Measurements from ENCODE around the gene GNA14. TPM values are rescaled to one million over a fixed set of nuclear protein-coding genes. Genes with fewer than 3 reads are reported as not detected.

GNA14 gene
- total RNA-seq, 1 donor from 2014 or later: 0.32 TPM

DNA sequence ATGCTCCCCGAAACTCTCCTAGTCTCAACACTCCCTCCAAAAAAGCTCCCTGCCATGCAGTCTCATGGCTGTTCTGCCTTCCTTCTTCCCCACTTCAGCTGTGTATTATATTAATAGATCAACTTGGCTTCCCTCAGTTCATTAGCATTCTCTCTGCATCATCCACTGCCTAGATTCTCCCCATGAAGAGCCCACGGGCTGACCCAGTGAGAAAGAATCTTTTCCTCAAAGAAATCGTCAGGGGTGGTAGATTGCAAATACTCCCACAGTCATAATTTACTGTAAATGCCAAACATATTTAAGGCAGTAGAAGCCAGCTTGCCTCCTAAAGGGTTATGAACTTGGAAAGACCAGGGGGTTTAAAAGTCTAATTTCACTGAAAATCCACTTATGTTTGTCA is 33.5 kb downstream of the GNA14 start:
- Mint-ChIP-seq H3K4me3 (ENCODE audit: unreplicated experiment) (no peak overlapping the region), H3K4me1 (ENCODE audit: low read depth, unreplicated experiment) (no peaks in the 10 kb centered on the region), H3K27me3 (ENCODE audit: unreplicated experiment) (no peaks in the 10 kb centered on the region), H3K9me3 (ENCODE audit: unreplicated experiment) (no peaks in the 10 kb centered on the region), H3K36me3 (ENCODE audit: unreplicated experiment) (no peaks in the 10 kb centered on the region), H3K27ac (ENCODE audit: unreplicated experiment) (no peak overlapping the region)
- TF ChIP-seq, protein P1, sequence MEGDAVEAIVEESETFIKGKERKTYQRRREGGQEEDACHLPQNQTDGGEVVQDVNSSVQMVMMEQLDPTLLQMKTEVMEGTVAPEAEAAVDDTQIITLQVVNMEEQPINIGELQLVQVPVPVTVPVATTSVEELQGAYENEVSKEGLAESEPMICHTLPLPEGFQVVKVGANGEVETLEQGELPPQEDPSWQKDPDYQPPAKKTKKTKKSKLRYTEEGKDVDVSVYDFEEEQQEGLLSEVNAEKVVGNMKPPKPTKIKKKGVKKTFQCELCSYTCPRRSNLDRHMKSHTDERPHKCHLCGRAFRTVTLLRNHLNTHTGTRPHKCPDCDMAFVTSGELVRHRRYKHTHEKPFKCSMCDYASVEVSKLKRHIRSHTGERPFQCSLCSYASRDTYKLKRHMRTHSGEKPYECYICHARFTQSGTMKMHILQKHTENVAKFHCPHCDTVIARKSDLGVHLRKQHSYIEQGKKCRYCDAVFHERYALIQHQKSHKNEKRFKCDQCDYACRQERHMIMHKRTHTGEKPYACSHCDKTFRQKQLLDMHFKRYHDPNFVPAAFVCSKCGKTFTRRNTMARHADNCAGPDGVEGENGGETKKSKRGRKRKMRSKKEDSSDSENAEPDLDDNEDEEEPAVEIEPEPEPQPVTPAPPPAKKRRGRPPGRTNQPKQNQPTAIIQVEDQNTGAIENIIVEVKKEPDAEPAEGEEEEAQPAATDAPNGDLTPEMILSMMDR (IDR thresholded peaks at IDR 0.05; ENCODE audit: partially characterized antibody, unreplicated experiment): no peak
- no peak for DNase-seq

DNA sequence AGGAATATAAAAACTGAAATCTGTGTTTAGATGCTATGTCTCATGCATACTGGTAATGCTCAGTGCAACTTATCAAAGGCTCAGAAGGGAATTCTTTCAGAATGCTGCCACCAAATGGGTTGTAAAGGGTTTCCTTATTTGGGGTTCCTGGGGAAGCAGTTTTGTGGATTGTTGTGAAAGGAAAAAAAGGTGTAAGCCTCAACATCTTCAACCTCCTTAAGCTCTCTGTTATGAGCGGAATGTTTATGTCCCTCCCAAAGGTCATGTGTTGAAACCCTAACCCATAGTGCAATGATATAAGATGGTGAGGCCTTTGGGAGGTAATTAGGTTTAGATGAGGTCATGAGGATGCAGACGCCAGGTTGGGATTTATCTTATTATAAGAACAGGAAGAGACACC is 41.6 kb downstream of the GNA14 start:
- TF ChIP-seq, protein P1 (IDR thresholded peaks at IDR 0.05; ENCODE audit: partially characterized antibody, unreplicated experiment): no peak
- H3K4me1 Mint-ChIP-seq (ENCODE audit: low read depth, unreplicated experiment): no peaks in the 10 kb centered on the region
- no peak for DNase-seq
- no peak overlapping the region for H3K27ac Mint-ChIP-seq (ENCODE audit: unreplicated experiment)
- no peaks in the 10 kb centered on the region for H3K9me3 Mint-ChIP-seq (ENCODE audit: unreplicated experiment)
- H3K27me3 Mint-ChIP-seq (ENCODE audit: unreplicated experiment): no peaks in the 10 kb centered on the region
- H3K36me3 Mint-ChIP-seq (ENCODE audit: unreplicated experiment): no peaks in the 10 kb centered on the region
- no peak overlapping the region for H3K4me3 Mint-ChIP-seq (ENCODE audit: unreplicated experiment)

DNA sequence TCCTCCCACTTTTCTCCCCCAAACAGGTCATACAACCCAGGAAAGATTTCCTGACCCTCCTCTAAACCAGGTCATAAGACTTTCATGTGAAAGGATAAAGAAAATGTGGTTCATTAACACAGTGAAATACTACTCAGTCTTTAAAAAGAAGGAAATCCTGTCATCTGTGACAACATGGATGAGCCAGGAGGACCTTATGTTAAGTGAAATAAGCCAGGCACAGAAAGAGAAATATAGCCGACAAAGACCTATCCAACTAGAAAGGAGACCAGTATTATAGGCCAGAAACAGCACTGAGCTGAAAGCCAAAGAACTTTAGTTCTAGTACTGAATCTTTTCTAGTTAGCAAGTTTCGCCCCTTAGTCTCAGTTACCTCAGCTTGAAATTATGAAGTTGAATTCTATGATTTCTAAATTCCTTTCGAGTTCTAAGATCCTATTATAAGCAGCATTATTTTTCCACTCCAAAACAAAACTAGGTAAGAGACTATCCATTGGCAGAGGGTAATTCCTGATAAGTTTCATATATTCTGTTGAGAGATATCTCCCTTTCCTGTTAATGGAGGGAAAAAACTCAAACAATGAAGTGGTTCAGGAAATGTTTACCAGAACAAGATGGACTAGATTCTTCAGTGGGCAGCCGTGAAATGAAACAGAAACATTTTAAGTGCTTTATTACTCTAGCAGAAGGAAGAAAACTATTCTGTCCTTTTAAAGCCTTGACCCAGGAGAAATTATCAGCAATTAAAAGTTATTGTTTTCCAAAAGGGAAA is 42.5 kb downstream of the GNA14 start:
- no peak overlapping the region for H3K4me3 Mint-ChIP-seq (ENCODE audit: unreplicated experiment)
- H3K27ac Mint-ChIP-seq (ENCODE audit: unreplicated experiment): no peak overlapping the region
- H3K9me3 Mint-ChIP-seq (ENCODE audit: unreplicated experiment): no peaks in the 10 kb centered on the region
- H3K4me1 Mint-ChIP-seq (ENCODE audit: low read depth, unreplicated experiment): no peaks in the 10 kb centered on the region
- TF ChIP-seq, protein P1 (IDR thresholded peaks at IDR 0.05; ENCODE audit: partially characterized antibody, unreplicated experiment): no peak
- DNase-seq: no peak
- no peaks in the 10 kb centered on the region for H3K36me3 Mint-ChIP-seq (ENCODE audit: unreplicated experiment)
- peaks cover 2% of the 10 kb centered on the region for H3K27me3 Mint-ChIP-seq (ENCODE audit: unreplicated experiment)

DNA sequence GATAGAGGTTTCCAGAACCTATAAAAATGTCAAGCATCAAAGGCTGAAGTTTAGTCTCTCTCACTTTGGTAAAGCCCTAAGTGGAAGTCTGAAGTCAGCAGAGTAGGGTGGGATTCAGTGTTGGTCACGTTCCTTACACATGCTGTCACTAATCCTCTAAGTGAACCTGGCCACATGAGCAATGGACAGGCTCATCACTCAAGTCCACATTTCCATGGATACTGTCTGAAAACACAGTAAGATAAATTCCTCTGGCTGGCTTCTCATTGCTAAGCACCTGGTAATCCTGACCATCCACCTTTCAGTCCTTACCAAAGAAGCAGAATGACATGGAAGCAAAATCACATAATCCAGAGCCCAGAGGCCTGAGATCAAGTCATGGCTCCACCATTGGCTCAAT is 43.8 kb downstream of the GNA14 start:
- H3K27me3 Mint-ChIP-seq (ENCODE audit: unreplicated experiment): peaks cover 2% of the 10 kb centered on the region
- H3K36me3 Mint-ChIP-seq (ENCODE audit: unreplicated experiment): no peaks in the 10 kb centered on the region
- DNase-seq: no peak
- no peaks in the 10 kb centered on the region for H3K9me3 Mint-ChIP-seq (ENCODE audit: unreplicated experiment)
- no peaks in the 10 kb centered on the region for H3K4me1 Mint-ChIP-seq (ENCODE audit: low read depth, unreplicated experiment)
- no peak overlapping the region for H3K4me3 Mint-ChIP-seq (ENCODE audit: unreplicated experiment)
- TF ChIP-seq, protein P1 (IDR thresholded peaks at IDR 0.05; ENCODE audit: partially characterized antibody, unreplicated experiment): no peak
- H3K27ac Mint-ChIP-seq (ENCODE audit: unreplicated experiment): no peak overlapping the region

DNA sequence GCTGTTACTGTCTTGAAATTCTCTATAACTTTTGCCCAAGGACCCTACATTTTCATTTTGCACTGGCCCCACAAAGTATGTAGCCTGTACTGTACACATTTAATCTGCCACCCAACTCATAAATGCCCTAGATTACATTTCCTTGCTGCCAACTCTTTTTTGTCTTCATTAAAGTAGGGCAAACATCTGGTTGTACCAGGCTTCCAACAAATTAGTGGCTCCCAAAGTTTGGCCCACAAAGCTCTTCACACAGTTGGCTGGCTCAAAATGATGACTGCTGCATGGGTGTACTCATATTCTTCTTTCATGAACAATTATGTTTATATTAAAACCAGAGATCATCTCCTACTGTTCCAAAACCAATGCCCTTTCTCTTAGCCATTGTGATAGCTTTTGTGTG is 45.3 kb downstream of the GNA14 start:
- Mint-ChIP-seq H3K27ac (ENCODE audit: unreplicated experiment) (no peak overlapping the region), H3K4me1 (ENCODE audit: low read depth, unreplicated experiment) (no peaks in the 10 kb centered on the region), H3K36me3 (ENCODE audit: unreplicated experiment) (no peaks in the 10 kb centered on the region), H3K4me3 (ENCODE audit: unreplicated experiment) (no peak overlapping the region), H3K27me3 (ENCODE audit: unreplicated experiment) (peaks cover 2% of the 10 kb centered on the region), H3K9me3 (ENCODE audit: unreplicated experiment) (peaks cover 2% of the 10 kb centered on the region)
- no peak for DNase-seq
- TF ChIP-seq, protein P1 (IDR thresholded peaks at IDR 0.05; ENCODE audit: partially characterized antibody, unreplicated experiment): no peak

Measured in glutamatergic neuron (in vitro differentiated cells).